ENCODE data around the gene IRF2BP1. TPM values are rescaled to one million over a fixed set of nuclear protein-coding genes. Genes with fewer than 3 reads are reported as not detected.

IRF2BP1 gene
- polyA plus RNA-seq, 1 experiment: 11.9 TPM

- H3K4me3 ChIP-seq (ENCODE audit: low read depth, low read length): no peak overlapping the region
- ChIA-PET POLR2A (interaction anchor here (0.5 kb wide), 1 partner anchor 20 kb away, joined by 3 read pairs; no protein-coding TSS in a partner anchor), CTCF (interaction anchor here (0.6 to 6.2 kb wide), 5 partner anchors 16 to 166 kb away, joined by 3 to 49 read pairs (median 4); partner anchors contain the start of genes FOXA3 and SYMPK)
- DNase-seq (ENCODE audit: low read depth): no peak
- no peak for TF ChIP-seq CTCF (IDR thresholded peaks at IDR 0.05; ENCODE audit: insufficient read depth, low read depth, low read length)
- no peaks in the 10 kb centered on the region for H3K27me3 ChIP-seq (ENCODE audit: control insufficient read depth, insufficient read depth, low read length)
- peaks cover 4% of the 10 kb centered on the region; the same call in 1 of the 2 replicates for H3K36me3 ChIP-seq (ENCODE audit: control insufficient read depth, insufficient read depth, low read length)
Observed at GRCh38 chr19:45881082-45881908, 4.6 kb downstream of the IRF2BP1 start.

- Histone ChIP-seq H3K27me3 (ENCODE audit: control insufficient read depth, insufficient read depth, low read length) (no peaks in the 10 kb centered on the region), H3K4me3 (ENCODE audit: low read depth, low read length) (no peak overlapping the region), H3K36me3 (ENCODE audit: control insufficient read depth, insufficient read depth, low read length) (peaks cover 4% of the 10 kb centered on the region; the same call in 1 of the 2 replicates)
- CTCF ChIA-PET: interaction anchor here (0.8 to 6.2 kb wide), 3 partner anchors 15 to 63 kb away, joined by 3 to 49 read pairs (median 3); partner anchors contain the start of genes FOXA3 and SYMPK
- POLR2A ChIA-PET: interaction anchor here (0.6 kb wide), 1 partner anchor 109 kb away, joined by 10 read pairs; no protein-coding TSS in a partner anchor
- no peak for TF ChIP-seq CTCF (IDR thresholded peaks at IDR 0.05; ENCODE audit: insufficient read depth, low read depth, low read length)
- no peak for DNase-seq (ENCODE audit: low read depth)
Observed at GRCh38 chr19:45879971-45880370, 6.0 kb downstream of the IRF2BP1 start.

DNA sequence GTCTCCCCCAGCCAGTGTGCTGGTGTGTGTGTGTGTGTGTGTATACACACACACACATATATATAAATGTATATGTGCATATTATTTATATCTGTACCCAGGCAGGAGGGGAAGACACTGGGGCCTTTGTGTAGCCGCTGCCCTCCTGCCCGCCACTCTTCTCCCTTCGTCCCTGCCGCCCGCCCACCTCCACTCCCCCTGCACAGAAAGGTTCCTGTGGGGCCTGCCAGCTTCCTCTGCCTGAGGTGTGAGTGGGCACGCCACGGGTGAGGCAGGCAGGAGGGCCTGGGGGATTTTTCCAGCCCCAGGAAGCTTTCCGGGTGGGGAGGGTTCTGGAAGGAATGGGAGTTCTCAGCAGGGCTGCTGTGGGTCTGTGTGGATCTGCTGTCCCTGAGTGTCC is 6.9 kb downstream of the IRF2BP1 start:
- no peak for TF ChIP-seq CTCF (IDR thresholded peaks at IDR 0.05; ENCODE audit: insufficient read depth, low read depth, low read length)
- ChIA-PET CTCF (interaction anchor here (1.5 to 6.2 kb wide), 2 partner anchors 14 to 62 kb away, joined by 3 to 49 read pairs; partner anchors contain the start of genes FOXA3 and SYMPK), POLR2A (no interaction called here)
- H3K27me3 ChIP-seq (ENCODE audit: control insufficient read depth, insufficient read depth, low read length): peaks cover 3% of the 10 kb centered on the region; the same call in 1 of the 2 replicates
- no peak overlapping the region for H3K4me3 ChIP-seq (ENCODE audit: low read depth, low read length)
- no peak for DNase-seq (ENCODE audit: low read depth)
- H3K36me3 ChIP-seq (ENCODE audit: control insufficient read depth, insufficient read depth, low read length): peaks cover 2% of the 10 kb centered on the region; the same call in 1 of the 2 replicates

- no peak for TF ChIP-seq CTCF (IDR thresholded peaks at IDR 0.05; ENCODE audit: insufficient read depth, low read depth, low read length)
- DNase-seq (ENCODE audit: low read depth): no peak
- Histone ChIP-seq H3K36me3 (ENCODE audit: control insufficient read depth, insufficient read depth, low read length) (no peaks in the 10 kb centered on the region), H3K27me3 (ENCODE audit: control insufficient read depth, insufficient read depth, low read length) (peaks cover 3% of the 10 kb centered on the region; the same call in 1 of the 2 replicates), H3K4me3 (ENCODE audit: low read depth, low read length) (no peak overlapping the region)
- POLR2A ChIA-PET: no interaction called here
- CTCF ChIA-PET: interaction anchor here (6.2 kb wide), 1 partner anchor 13 kb away, joined by 49 read pairs; the partner anchor contains the start of genes FOXA3 and SYMPK
Observed at GRCh38 chr19:45878043-45878794, 7.7 kb downstream of the IRF2BP1 start.

Measured in BJ (cell line).